ENCODE measurements around the gene MGAT5B.

DNA sequence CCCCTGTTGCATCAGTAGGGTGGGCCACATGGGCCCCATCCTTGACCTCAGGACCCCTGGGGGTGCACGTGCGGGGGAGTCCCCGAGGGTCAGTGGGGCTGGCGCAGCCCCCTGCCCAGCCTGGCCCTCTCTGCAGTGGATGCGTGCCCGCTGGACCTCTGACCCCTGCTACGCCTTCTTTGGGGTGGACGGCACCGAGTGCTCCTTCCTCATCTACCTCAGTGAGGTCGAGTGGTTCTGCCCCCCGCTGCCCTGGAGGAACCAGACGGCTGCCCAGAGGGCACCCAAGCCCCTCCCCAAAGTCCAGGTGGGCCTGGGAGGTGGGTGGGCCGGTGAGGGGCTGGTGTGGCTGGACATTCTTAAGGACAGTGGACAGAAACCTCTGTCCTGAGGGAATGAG lies 35.9 kb downstream of the MGAT5B start:
- TF ChIP-seq POLR2A (IDR thresholded peaks at IDR 0.05; ENCODE audit: low read depth, low read length) (no peak), POLR2AphosphoS5 (IDR thresholded peaks at IDR 0.05; ENCODE audit: low read depth, low read length) (no peak), TAF1 (IDR thresholded peaks at IDR 0.05; ENCODE audit: borderline replicate concordance, low read depth, low read length) (no peak)

Data from GM12892 (cell line).